Measurements from ENCODE around the gene FGF4.

The FGF4 gene

DNA sequence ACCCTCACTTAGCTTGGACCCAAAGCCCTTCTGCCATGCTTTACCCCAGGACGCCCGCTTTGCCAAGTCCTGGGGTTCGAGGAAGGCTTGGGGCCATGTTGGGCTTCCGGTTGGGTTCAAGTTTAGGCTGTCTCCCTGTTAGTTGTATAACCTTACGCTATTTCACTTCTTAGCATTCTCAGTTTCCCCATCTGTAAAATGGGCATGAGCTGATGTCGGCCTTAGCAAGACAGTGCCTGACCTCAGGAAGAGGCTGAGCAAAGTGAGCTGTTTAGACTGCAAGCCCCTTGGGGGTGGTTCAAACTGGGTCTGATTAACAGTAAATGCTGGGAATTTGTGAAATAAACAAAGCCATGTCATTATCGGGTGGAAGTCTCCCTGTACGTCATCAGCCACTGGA is 3.2 kb upstream of the FGF4 start:
- Histone ChIP-seq H3K27me3 (peaks cover 62% of the 10 kb centered on the region), H3K9me3 (no peaks in the 10 kb centered on the region), H3K4me1 (ENCODE audit: control insufficient read depth in 1 of 2, insufficient read depth in 1 of 2, low read depth in 1 of 2, low read length in 1 of 2) (no peaks in the 10 kb centered on the region), H3K36me3 (no peaks in the 10 kb centered on the region), H3K4me3 (ENCODE audit: low read depth in 1 of 2, low read length in 1 of 2) (no peak overlapping the region), H3K27ac (no peak overlapping the region)
- TF ChIP-seq, protein P1, sequence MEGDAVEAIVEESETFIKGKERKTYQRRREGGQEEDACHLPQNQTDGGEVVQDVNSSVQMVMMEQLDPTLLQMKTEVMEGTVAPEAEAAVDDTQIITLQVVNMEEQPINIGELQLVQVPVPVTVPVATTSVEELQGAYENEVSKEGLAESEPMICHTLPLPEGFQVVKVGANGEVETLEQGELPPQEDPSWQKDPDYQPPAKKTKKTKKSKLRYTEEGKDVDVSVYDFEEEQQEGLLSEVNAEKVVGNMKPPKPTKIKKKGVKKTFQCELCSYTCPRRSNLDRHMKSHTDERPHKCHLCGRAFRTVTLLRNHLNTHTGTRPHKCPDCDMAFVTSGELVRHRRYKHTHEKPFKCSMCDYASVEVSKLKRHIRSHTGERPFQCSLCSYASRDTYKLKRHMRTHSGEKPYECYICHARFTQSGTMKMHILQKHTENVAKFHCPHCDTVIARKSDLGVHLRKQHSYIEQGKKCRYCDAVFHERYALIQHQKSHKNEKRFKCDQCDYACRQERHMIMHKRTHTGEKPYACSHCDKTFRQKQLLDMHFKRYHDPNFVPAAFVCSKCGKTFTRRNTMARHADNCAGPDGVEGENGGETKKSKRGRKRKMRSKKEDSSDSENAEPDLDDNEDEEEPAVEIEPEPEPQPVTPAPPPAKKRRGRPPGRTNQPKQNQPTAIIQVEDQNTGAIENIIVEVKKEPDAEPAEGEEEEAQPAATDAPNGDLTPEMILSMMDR (IDR thresholded peaks at IDR 0.05), result no peak

DNA sequence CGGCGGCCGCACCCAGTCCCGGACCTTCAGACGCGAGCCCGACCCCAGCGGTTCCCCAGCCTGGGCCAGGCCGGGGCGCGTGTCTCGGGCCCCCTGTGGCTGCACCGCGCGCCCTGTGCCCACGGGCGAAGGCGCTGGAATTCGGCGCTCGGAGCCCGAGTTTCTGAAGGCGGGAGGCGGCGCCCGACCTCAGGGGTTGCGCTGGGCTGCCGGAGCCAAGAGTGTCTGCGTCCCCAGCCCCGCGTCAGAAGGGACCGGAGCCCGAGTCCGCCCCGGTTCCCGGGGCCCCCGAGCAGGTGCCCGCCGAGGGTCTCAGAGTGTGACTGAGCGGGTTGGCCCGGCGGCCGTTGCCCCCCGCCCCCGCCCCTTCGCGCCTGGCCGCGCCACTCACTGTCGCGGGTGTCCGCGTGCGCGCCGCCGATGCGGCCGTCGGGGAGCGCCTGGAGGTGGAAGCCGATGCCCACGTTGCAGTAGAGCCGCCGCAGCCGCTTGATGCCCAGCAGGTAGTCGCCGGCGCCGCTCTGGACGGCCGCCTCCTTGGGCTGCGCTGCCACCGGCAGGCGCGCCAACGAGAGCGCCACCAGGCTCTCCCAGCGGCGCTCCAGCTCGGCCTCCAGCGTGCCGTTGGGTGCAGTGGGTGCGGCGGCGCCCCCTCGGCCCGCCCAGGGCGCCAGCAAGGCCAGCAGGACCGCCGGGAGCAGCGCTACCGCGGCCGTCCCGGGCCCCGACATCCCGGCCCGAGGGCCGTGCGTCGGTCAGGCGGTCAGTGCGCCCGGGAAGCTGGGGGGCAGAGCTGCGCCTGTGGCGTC is 583 bp downstream of the FGF4 start:
- no peaks in the 10 kb centered on the region for H3K9me3 ChIP-seq
- H3K27ac ChIP-seq, result no peak overlapping the region
- no peak overlapping the region for H3K4me3 ChIP-seq (ENCODE audit: low read depth in 1 of 2, low read length in 1 of 2)
- H3K36me3 ChIP-seq, result no peaks in the 10 kb centered on the region
- H3K4me1 ChIP-seq (ENCODE audit: control insufficient read depth in 1 of 2, insufficient read depth in 1 of 2, low read depth in 1 of 2, low read length in 1 of 2), result no peaks in the 10 kb centered on the region
- TF ChIP-seq, protein P1 (IDR thresholded peaks at IDR 0.05), result no peak
- peaks cover 94% of the 10 kb centered on the region for H3K27me3 ChIP-seq

DNA sequence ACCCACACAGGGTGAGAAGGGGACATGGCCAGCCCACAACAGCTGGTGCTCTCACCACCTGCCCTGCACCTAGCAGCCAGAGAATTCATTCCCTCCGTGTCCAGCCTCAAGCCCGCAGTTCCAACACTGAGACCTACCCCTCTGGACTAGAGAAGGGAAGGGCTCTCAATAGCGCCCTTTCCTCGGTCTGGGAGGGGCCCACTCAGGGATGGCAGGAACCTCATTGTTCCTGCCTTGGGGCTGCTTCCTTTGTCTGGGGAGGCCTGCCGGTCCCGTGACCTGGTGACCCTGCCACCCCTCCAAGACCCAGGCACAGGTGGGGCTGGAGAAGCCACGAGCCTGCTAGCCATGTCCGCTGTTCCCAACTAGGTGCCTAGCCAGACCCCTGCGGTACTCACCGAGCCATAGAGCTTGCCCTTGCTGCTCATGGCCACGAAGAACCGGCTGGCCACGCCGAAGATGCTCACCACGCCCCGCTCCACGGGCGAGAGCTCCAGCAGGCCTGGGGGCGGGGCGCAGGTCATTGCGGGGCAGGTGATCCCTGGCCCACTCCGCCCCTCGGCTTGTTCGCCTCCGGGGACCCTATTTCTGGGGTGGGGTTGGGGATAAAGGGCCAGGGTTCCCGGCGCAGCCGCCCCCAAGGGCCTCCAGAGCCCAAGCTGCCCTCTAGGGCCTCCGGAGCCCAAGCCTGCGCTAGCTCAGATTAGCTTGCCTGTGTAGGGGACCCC is 1.4 kb downstream of the FGF4 start:
- TF ChIP-seq, protein P1 (IDR thresholded peaks at IDR 0.05), result no peak
- Histone ChIP-seq H3K4me1 (ENCODE audit: control insufficient read depth in 1 of 2, insufficient read depth in 1 of 2, low read depth in 1 of 2, low read length in 1 of 2) (no peaks in the 10 kb centered on the region), H3K9me3 (no peaks in the 10 kb centered on the region), H3K36me3 (no peaks in the 10 kb centered on the region), H3K4me3 (ENCODE audit: low read depth in 1 of 2, low read length in 1 of 2) (no peak overlapping the region), H3K27ac (no peak overlapping the region), H3K27me3 (peaks cover 98% of the 10 kb centered on the region)

DNA sequence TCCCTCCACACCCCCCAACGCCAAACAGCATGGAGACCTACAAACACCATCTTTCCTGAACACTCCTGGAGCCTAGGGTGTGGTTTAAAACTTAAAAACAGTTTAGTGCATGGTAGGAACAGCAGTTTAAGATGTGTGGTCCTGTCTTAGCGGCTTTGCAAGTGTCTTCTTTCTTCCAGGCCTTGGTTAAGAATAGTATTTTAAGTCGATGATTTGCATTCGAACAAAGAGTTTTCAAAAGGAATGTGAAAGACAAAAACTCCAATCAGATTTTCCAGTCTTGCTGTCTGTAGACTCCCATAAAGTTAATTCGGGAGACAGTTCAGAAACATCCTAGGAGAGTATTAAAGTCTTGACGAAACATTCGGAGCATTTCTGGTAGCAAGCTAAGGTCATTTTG is 3.7 kb downstream of the FGF4 start:
- Histone ChIP-seq H3K4me1 (ENCODE audit: control insufficient read depth in 1 of 2, insufficient read depth in 1 of 2, low read depth in 1 of 2, low read length in 1 of 2) (no peaks in the 10 kb centered on the region), H3K27me3 (peaks cover 85% of the 10 kb centered on the region)
- TF ChIP-seq, protein P1 (IDR thresholded peaks at IDR 0.05), result no peak

DNA sequence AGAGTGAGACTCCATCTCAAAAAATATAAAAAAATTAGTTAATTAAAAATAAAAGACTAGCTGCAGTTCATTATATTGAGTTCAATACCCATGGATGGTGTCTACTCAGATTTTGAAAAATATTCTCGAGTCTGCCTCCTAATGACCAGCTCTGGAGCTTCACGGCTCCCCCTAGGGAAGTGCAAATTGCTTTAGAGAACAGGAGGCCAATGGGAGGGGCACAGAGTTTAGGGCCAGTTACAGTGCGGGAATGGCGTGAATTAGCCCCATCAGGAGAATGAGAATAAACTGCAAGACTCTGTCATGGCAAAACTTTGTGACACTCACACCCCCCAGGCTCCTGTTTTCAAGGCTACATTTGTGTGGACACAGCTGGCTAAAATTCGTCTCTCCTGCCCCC is 4.6 kb downstream of the FGF4 start:
- no peaks in the 10 kb centered on the region for H3K36me3 ChIP-seq
- H3K27ac ChIP-seq, result no peak overlapping the region
- H3K27me3 ChIP-seq, result peaks cover 76% of the 10 kb centered on the region
- no peak overlapping the region for H3K4me3 ChIP-seq (ENCODE audit: low read depth in 1 of 2, low read length in 1 of 2)
- no peaks in the 10 kb centered on the region for H3K9me3 ChIP-seq
- no peaks in the 10 kb centered on the region for H3K4me1 ChIP-seq (ENCODE audit: control insufficient read depth in 1 of 2, insufficient read depth in 1 of 2, low read depth in 1 of 2, low read length in 1 of 2)
- TF ChIP-seq, protein P1 (IDR thresholded peaks at IDR 0.05), result no peak

More for the DNA sequence above, 3.7 kb downstream of the FGF4 start:
- Histone ChIP-seq H3K9me3 (no peaks in the 10 kb centered on the region), H3K36me3 (no peaks in the 10 kb centered on the region), H3K4me3 (ENCODE audit: low read depth in 1 of 2, low read length in 1 of 2) (no peak overlapping the region), H3K27ac (no peak overlapping the region)
